ENCODE measurements around the gene FAM181B. TPM values are rescaled to one million over a fixed set of nuclear protein-coding genes. Genes with fewer than 3 reads are reported as not detected.

FAM181B gene
- polyA plus RNA-seq (2013, experiment 1 of 2), result 0.44 TPM
- 0.48 TPM for polyA plus RNA-seq (2013, experiment 2 of 2)

DNA sequence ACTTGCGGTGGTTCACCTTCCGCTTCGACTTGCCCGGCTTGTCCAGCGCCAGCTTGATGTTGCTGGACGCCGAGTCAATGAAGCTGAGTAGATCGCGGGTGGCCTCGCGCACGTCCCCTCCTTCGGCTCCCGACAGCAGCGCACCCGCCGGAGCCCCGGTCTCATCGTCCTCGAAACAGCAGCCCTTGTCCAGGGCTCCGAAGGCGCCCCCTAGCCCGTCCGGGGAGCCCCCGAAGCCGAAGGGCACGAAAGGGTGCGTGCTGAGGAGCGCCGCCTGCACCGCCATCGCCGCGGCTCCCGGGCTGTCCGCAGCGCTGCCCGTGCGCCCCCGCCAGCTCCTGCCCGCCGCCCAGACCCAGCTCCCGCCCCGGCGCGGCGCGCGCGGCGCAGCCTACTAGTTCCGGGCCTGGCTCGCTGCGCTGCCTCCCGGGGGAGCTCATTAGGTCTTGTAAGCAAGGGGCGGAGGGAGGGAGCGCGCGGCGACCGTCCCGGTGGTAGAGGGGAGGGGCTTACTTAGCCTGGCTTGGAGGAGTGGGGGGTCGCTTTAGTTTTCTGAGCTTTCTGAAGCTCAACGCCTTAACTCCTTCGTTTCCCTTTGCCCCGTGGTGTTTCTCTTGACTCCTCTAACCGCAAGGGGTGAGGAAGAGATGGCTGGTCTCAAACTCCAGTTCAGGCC, at the start of gene FAM181B:
Gene FAM181B, minus strand, starts transcription at position 421 of the 676 bp plus-strand sequence. Its CDS starts 135 bp downstream, at position 286.
- H3K23ac ChIP-seq (ENCODE audit: low read length), result no peak within 1 kb of the TSS
- H2AK5ac ChIP-seq (ENCODE audit: low read length), result no peak within 1 kb of the TSS
- H3K18ac ChIP-seq (ENCODE audit: low read length), result peak within 1 kb of the TSS; percentile 42
- H3K27ac ChIP-seq (ENCODE audit: low read depth, low read length), result no peak within 1 kb of the TSS
- H3K4me1 ChIP-seq (ENCODE audit: control insufficient read depth, low read depth, low read length), result peaks cover 8% of the 10 kb centered on the region
- H3K4me3 ChIP-seq (ENCODE audit: low read length), result peak within 1 kb of the TSS; percentile 46
- H2BK15ac ChIP-seq (replicated peaks; ENCODE audit: low read depth), result no peak within 1 kb of the TSS
- no peak within 1 kb of the TSS for H4K5ac ChIP-seq (ENCODE audit: low read length)
- H3K9ac ChIP-seq (ENCODE audit: low read length), result peak within 1 kb of the TSS; percentile 73
- H3K36me3 ChIP-seq (ENCODE audit: control insufficient read depth, insufficient read depth, low read length), result no peaks in the 10 kb centered on the region
- H3K79me2 ChIP-seq (ENCODE audit: control insufficient read depth, insufficient read depth, low read length), result no peaks in the 10 kb centered on the region
- DNase-seq, result peak; percentile 88
- peak within 1 kb of the TSS; percentile 86 for H3K4me2 ChIP-seq (ENCODE audit: low read length)
- H3K27me3 ChIP-seq (ENCODE audit: insufficient read depth, low read length, poor library complexity), result peaks cover 21% of the 10 kb centered on the region
- no peaks in the 10 kb centered on the region for H3K79me1 ChIP-seq (ENCODE audit: low read length)
- peak within 1 kb of the TSS; percentile 90 for H3K56ac ChIP-seq (ENCODE audit: low read length)
- H2BK120ac ChIP-seq (ENCODE audit: low read depth, low read length), result no peak within 1 kb of the TSS
- H4K8ac ChIP-seq (ENCODE audit: low read depth, low read length), result no peak within 1 kb of the TSS
- no peak within 1 kb of the TSS for H2BK5ac ChIP-seq (ENCODE audit: low read length)
- WGBS (ENCODE audit: extremely low coverage, insufficient coverage, low lambda C conversion rate), result no CpG with 5 or more reads among the region's 67 CpGs
- no peak within 1 kb of the TSS for H3K4ac ChIP-seq (ENCODE audit: low read depth, low read length)

DNA sequence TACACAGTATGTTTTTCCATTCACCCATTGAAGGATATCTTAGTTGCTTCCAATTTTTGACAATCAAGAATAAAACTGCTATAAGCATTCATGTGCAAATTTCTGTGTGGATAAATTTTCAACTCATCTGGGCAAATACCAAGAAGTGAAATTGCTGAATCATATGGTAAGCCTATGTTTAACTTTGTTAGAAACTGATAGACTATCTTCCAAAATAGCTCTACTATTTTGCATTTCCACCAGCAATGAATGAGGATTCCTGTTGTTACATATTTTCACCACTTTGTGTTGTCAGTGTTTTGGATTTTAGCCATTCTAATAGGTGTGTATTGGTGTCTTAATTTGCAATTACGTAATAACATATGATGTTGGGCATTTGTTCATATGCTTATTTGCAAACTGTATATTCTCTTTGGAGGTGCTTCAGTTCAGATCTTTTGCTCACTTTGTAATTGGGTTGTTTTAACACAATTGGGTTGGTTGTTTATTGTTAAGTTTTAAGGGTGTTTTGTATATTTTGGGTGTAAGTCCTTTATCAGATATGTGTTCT, 49.2 kb upstream of the FAM181B start:
- no CpG with 5 or more reads among the region's 1 CpG for WGBS (ENCODE audit: extremely low coverage, insufficient coverage, low lambda C conversion rate)
- Histone ChIP-seq H3K79me2 (ENCODE audit: control insufficient read depth, insufficient read depth, low read length) (no peaks in the 10 kb centered on the region), H2BK5ac (ENCODE audit: low read length) (no peak overlapping the region), H3K27ac (ENCODE audit: low read depth, low read length) (no peak overlapping the region), H2AK5ac (ENCODE audit: low read length) (no peak overlapping the region), H4K5ac (ENCODE audit: low read length) (no peak overlapping the region), H3K56ac (ENCODE audit: low read length) (no peak overlapping the region), H3K9ac (ENCODE audit: low read length) (no peak overlapping the region), H3K23ac (ENCODE audit: low read length) (no peak overlapping the region), H3K4ac (ENCODE audit: low read depth, low read length) (no peak overlapping the region), H3K27me3 (ENCODE audit: insufficient read depth, low read length, poor library complexity) (no peaks in the 10 kb centered on the region), H3K79me1 (ENCODE audit: low read length) (no peaks in the 10 kb centered on the region), H2BK120ac (ENCODE audit: low read depth, low read length) (no peak overlapping the region), H4K8ac (ENCODE audit: low read depth, low read length) (no peak overlapping the region), H3K4me3 (ENCODE audit: low read length) (no peak overlapping the region), H3K4me2 (ENCODE audit: low read length) (no peak overlapping the region), H3K4me1 (ENCODE audit: control insufficient read depth, low read depth, low read length) (no peaks in the 10 kb centered on the region), H2BK15ac (replicated peaks; ENCODE audit: low read depth) (no peak overlapping the region), H3K36me3 (ENCODE audit: control insufficient read depth, insufficient read depth, low read length) (no peaks in the 10 kb centered on the region), H3K18ac (ENCODE audit: low read length) (no peak overlapping the region)
- no peak for DNase-seq

DNA sequence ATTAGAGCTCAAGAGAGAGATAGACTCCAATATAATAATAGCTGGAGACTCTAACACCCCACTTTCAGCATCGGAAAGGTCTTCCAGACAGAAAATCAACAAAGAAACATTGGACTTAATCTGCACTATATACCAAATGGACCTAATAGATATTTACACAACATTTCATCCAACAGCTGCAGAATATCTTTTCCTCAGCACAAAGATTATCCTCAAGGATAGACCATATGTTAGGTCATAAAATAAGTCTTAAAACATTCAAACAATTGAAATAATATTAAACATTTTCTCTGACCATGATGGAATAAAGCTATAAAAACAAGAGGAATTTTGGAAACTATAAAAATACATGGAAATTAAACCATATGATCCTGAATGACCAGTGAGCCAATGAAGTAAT, 45.1 kb upstream of the FAM181B start:
- H3K4me2 ChIP-seq (ENCODE audit: low read length), result no peak overlapping the region
- no peaks in the 10 kb centered on the region for H3K27me3 ChIP-seq (ENCODE audit: insufficient read depth, low read length, poor library complexity)
- H3K18ac ChIP-seq (ENCODE audit: low read length), result no peak overlapping the region
- no peak overlapping the region for H4K8ac ChIP-seq (ENCODE audit: low read depth, low read length)
- H3K4ac ChIP-seq (ENCODE audit: low read depth, low read length), result no peak overlapping the region
- H3K56ac ChIP-seq (ENCODE audit: low read length), result no peak overlapping the region
- H4K5ac ChIP-seq (ENCODE audit: low read length), result no peak overlapping the region
- DNase-seq, result no peak
- no peaks in the 10 kb centered on the region for H3K79me1 ChIP-seq (ENCODE audit: low read length)
- H3K9ac ChIP-seq (ENCODE audit: low read length), result no peak overlapping the region
- H3K36me3 ChIP-seq (ENCODE audit: control insufficient read depth, insufficient read depth, low read length), result no peaks in the 10 kb centered on the region
- WGBS (ENCODE audit: extremely low coverage, insufficient coverage, low lambda C conversion rate), result no CpG with 5 or more reads among the region's 1 CpG
- H3K79me2 ChIP-seq (ENCODE audit: control insufficient read depth, insufficient read depth, low read length), result no peaks in the 10 kb centered on the region
- H2BK15ac ChIP-seq (replicated peaks; ENCODE audit: low read depth), result no peak overlapping the region
- no peak overlapping the region for H3K4me3 ChIP-seq (ENCODE audit: low read length)
- no peak overlapping the region for H3K23ac ChIP-seq (ENCODE audit: low read length)
- no peak overlapping the region for H3K27ac ChIP-seq (ENCODE audit: low read depth, low read length)
- H2AK5ac ChIP-seq (ENCODE audit: low read length), result no peak overlapping the region
- no peak overlapping the region for H2BK5ac ChIP-seq (ENCODE audit: low read length)
- no peak overlapping the region for H2BK120ac ChIP-seq (ENCODE audit: low read depth, low read length)
- no peaks in the 10 kb centered on the region for H3K4me1 ChIP-seq (ENCODE audit: control insufficient read depth, low read depth, low read length)

- no peak overlapping the region for H3K18ac ChIP-seq (ENCODE audit: low read length)
- no peak overlapping the region for H3K4ac ChIP-seq (ENCODE audit: low read depth, low read length)
- H3K27ac ChIP-seq (ENCODE audit: low read depth, low read length), result no peak overlapping the region
- H3K4me2 ChIP-seq (ENCODE audit: low read length), result no peak overlapping the region
- WGBS (ENCODE audit: extremely low coverage, insufficient coverage, low lambda C conversion rate), result no CpG with 5 or more reads among the region's 2 CpGs
- no peak overlapping the region for H3K23ac ChIP-seq (ENCODE audit: low read length)
- H2BK5ac ChIP-seq (ENCODE audit: low read length), result no peak overlapping the region
- H3K79me1 ChIP-seq (ENCODE audit: low read length), result no peaks in the 10 kb centered on the region
- H2BK120ac ChIP-seq (ENCODE audit: low read depth, low read length), result no peak overlapping the region
- H3K4me3 ChIP-seq (ENCODE audit: low read length), result no peak overlapping the region
- no peak overlapping the region for H2BK15ac ChIP-seq (replicated peaks; ENCODE audit: low read depth)
- no peaks in the 10 kb centered on the region for H3K36me3 ChIP-seq (ENCODE audit: control insufficient read depth, insufficient read depth, low read length)
- no peak overlapping the region for H3K56ac ChIP-seq (ENCODE audit: low read length)
- no peak overlapping the region for H4K8ac ChIP-seq (ENCODE audit: low read depth, low read length)
- no peak overlapping the region for H2AK5ac ChIP-seq (ENCODE audit: low read length)
- H3K79me2 ChIP-seq (ENCODE audit: control insufficient read depth, insufficient read depth, low read length), result no peaks in the 10 kb centered on the region
- no peaks in the 10 kb centered on the region for H3K27me3 ChIP-seq (ENCODE audit: insufficient read depth, low read length, poor library complexity)
- no peak overlapping the region for H4K5ac ChIP-seq (ENCODE audit: low read length)
- peak; percentile 32 for DNase-seq
- no peak overlapping the region for H3K9ac ChIP-seq (ENCODE audit: low read length)
- H3K4me1 ChIP-seq (ENCODE audit: control insufficient read depth, low read depth, low read length), result no peaks in the 10 kb centered on the region
These were observed 42.7 kb upstream of the FAM181B start for GRCh38 chr11:82776377-82776776.

DNA sequence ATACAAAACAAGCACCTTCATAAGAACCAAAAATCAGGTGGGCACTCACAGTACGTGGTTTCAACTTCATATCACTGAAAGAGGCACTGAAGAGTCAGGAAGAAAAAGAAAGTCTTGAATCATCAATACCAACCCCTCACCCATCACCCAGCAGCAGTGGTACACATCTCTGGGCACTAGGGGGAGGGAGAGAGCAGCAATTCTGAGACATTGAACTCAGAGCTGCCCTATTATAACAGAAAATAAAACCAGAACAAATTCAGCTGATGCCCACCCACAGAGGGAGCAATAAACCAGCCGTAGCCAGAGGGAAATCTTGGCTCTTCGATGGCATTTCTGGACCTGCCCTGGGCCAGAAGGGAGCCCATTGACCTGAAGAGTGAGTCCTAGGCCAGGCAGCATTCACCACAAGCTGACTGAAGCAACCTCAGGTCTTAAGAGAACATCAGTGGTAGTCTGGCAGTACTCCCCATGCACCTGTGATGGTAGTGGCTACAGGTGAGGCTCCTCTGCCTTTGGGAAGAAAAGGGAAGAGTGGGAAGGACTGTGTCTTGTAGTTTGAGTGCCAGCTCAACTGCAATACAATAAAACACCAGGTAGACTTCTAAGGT, 42.2 kb upstream of the FAM181B start:
- Histone ChIP-seq H4K5ac (ENCODE audit: low read length) (no peak overlapping the region), H3K18ac (ENCODE audit: low read length) (no peak overlapping the region), H3K27ac (ENCODE audit: low read depth, low read length) (no peak overlapping the region), H2BK5ac (ENCODE audit: low read length) (no peak overlapping the region), H2AK5ac (ENCODE audit: low read length) (no peak overlapping the region), H3K4me3 (ENCODE audit: low read length) (no peak overlapping the region), H2BK120ac (ENCODE audit: low read depth, low read length) (no peak overlapping the region), H3K9ac (ENCODE audit: low read length) (no peak overlapping the region), H3K36me3 (ENCODE audit: control insufficient read depth, insufficient read depth, low read length) (no peaks in the 10 kb centered on the region), H3K4ac (ENCODE audit: low read depth, low read length) (no peak overlapping the region), H3K4me1 (ENCODE audit: control insufficient read depth, low read depth, low read length) (no peaks in the 10 kb centered on the region), H4K8ac (ENCODE audit: low read depth, low read length) (no peak overlapping the region), H3K23ac (ENCODE audit: low read length) (no peak overlapping the region), H2BK15ac (replicated peaks; ENCODE audit: low read depth) (no peak overlapping the region), H3K79me1 (ENCODE audit: low read length) (no peaks in the 10 kb centered on the region), H3K56ac (ENCODE audit: low read length) (no peak overlapping the region), H3K79me2 (ENCODE audit: control insufficient read depth, insufficient read depth, low read length) (no peaks in the 10 kb centered on the region), H3K27me3 (ENCODE audit: insufficient read depth, low read length, poor library complexity) (no peaks in the 10 kb centered on the region), H3K4me2 (ENCODE audit: low read length) (no peak overlapping the region)
- no CpG with 5 or more reads among the region's 3 CpGs for WGBS (ENCODE audit: extremely low coverage, insufficient coverage, low lambda C conversion rate)
- peak; percentile 80 for DNase-seq
